HEK293T (cell line): ENCODE results near the gene GJB1.
"Not testable (repeated sequence)": the region's sequence is repeated elsewhere in the genome, so short reads cannot be mapped to it uniquely, and the experiment has no call there.

ENCODE experiments used
- CTCF ChIA-PET: fragments of 350-600 bp; formaldehyde crosslinking; extraction: SDS; loops from one replicate; lab custom pipeline; 2021; ENCODE audit warnings: antibody characterized with exemption, inconsistent platforms; lab: Yijun Ruan, JAX
- POLR2A ChIA-PET: fragments of 350-600 bp; formaldehyde crosslinking; extraction: SDS; loops from one replicate; lab custom pipeline; 2020; ENCODE audit warnings: antibody characterized with exemption, inconsistent platforms; lab: Yijun Ruan, JAX
- DNase-seq: peaks from one replicate; pipeline ENCODE4 v3.0.0; 2012; ENCODE audit warnings: mixed read lengths; ENCODE audit errors: extremely low spot score
- ARNT ChIP-seq: fragments of 450-650 bp; IDR thresholded peaks from 2 replicates; pipeline ENCODE4 v1.6.1; 2017; ENCODE audit warnings: mild to moderate bottlenecking
- BHLHE40 ChIP-seq: fragments of 450-650 bp; IDR thresholded peaks from 2 replicates; pipeline ENCODE4 v1.6.1; 2016; ENCODE audit warnings: mild to moderate bottlenecking, moderate library complexity, borderline replicate concordance
- CTBP1 ChIP-seq: fragments of 450-650 bp; IDR thresholded peaks from 2 replicates; pipeline ENCODE4 v1.6.1; 2016; ENCODE audit warnings: borderline replicate concordance
- ELF4 ChIP-seq: fragments of 450-650 bp; IDR thresholded peaks from 2 replicates; pipeline ENCODE4 v1.6.1; 2017; ENCODE audit warnings: antibody characterized with exemption
- FOXA1 ChIP-seq: fragments of 450-650 bp; IDR thresholded peaks from 2 replicates; pipeline ENCODE4 v1.6.1; 2016; ENCODE audit warnings: mild to moderate bottlenecking
- FOXK2 ChIP-seq: fragments of 450-650 bp; IDR thresholded peaks from 2 replicates; pipeline ENCODE4 v1.6.1; 2016; ENCODE audit warnings: mild to moderate bottlenecking
- FOXM1 ChIP-seq: fragments of 450-650 bp; IDR thresholded peaks from 2 replicates; pipeline ENCODE4 v1.6.1; 2017; ENCODE audit warnings: mild to moderate bottlenecking, borderline replicate concordance
- HDGF ChIP-seq: fragments of 450-650 bp; IDR thresholded peaks from 2 replicates; pipeline ENCODE4 v1.6.1; 2017; ENCODE audit warnings: antibody characterized with exemption, borderline replicate concordance
- L3MBTL2 ChIP-seq: fragments of 450-650 bp; conservative IDR thresholded peaks from 2 replicates; pipeline ENCODE4 v1.6.1; 2016; ENCODE audit warnings: mild to moderate bottlenecking
- LEF1 ChIP-seq: fragments of 450-650 bp; IDR thresholded peaks from 2 replicates; pipeline ENCODE4 v1.6.1; 2017; ENCODE audit warnings: mild to moderate bottlenecking, borderline replicate concordance
- NFRKB ChIP-seq: fragments of 450-650 bp; IDR thresholded peaks from 2 replicates; pipeline ENCODE4 v1.6.1; 2016; ENCODE audit warnings: mild to moderate bottlenecking, moderate library complexity
- SP1 ChIP-seq: fragments of 450-650 bp; IDR thresholded peaks from 2 replicates; pipeline ENCODE4 v1.6.1; 2017
- SUZ12 ChIP-seq: fragments of 450-650 bp; IDR thresholded peaks from 2 replicates; pipeline ENCODE4 v1.6.1; 2016; ENCODE audit warnings: mild to moderate bottlenecking
- ZNF384 ChIP-seq: fragments of 450-650 bp; IDR thresholded peaks from 2 replicates; pipeline ENCODE4 v1.6.1; 2016
- TF ChIP-seq, protein P1 (sequence below): fragments of 450-650 bp; IDR thresholded peaks from 2 replicates; pipeline ENCODE4 v1.6.1; 2016

Gene GJB1

DNA sequence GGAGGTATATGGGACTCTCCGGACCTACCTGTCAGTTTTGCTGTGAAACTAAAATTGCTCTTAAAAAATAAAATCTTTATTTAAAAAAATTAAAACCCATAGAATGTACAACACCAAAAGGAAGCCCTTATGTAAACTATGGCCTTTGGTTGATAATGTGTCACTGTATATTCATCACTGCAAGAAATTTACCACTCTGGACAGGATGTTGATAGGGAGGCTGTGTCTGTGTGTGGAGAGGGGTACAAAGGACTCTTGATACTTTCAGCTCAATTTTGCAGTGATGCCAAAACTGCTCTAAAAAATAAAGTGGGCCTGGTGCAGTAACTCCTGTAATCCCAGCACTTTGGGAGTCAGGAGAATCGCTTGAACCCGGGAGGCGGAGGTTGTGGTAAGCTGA lies 33.8 kb downstream of the GJB1 start:
- no peak for TF ChIP-seq FOXA1
- no peak for TF ChIP-seq ZNF384
- no peak for TF ChIP-seq LEF1
- TF ChIP-seq NFRKB: no peak
- TF ChIP-seq FOXM1: no peak
- TF ChIP-seq SP1: no peak
- no peak for TF ChIP-seq SUZ12
- no peak for TF ChIP-seq CTBP1
- TF ChIP-seq ARNT: no peak
- no peak for TF ChIP-seq BHLHE40
- no peak for TF ChIP-seq L3MBTL2
- TF ChIP-seq FOXK2: no peak
- TF ChIP-seq, protein P1, sequence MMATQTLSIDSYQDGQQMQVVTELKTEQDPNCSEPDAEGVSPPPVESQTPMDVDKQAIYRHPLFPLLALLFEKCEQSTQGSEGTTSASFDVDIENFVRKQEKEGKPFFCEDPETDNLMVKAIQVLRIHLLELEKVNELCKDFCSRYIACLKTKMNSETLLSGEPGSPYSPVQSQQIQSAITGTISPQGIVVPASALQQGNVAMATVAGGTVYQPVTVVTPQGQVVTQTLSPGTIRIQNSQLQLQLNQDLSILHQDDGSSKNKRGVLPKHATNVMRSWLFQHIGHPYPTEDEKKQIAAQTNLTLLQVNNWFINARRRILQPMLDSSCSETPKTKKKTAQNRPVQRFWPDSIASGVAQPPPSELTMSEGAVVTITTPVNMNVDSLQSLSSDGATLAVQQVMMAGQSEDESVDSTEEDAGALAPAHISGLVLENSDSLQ: no peak
- no peak for TF ChIP-seq HDGF
- TF ChIP-seq ELF4: no peak
- no peak for DNase-seq
- POLR2A ChIA-PET: interaction anchor here (1.3 to 1.4 kb wide), 2 partner anchors 26 to 109 kb away, joined by 4 to 5 read pairs; partner anchors contain the start of genes NONO and TAF1
- CTCF ChIA-PET: interaction anchor here (0.7 kb wide), 1 partner anchor 813 kb away, joined by 3 read pairs; no protein-coding TSS in a partner anchor

DNA sequence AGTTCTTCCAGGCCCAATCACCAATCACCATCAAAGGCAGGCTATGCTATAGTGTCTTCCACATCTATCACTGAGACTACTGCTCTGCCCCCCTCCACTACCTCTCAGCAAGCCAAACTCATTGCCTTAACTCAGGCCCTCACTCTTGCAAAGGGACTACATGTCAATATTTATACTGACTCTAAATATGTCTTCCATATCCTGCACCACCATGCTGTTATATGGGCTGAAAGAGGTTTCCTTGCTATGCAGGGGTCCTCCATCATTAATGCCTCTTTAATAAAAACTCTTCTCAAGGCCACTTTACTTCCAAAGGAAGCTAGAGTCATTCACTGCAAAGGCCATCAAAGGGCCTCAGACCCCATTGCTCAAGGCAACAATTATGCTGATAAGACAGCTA lies 45.6 kb downstream of the GJB1 start:
- POLR2A ChIA-PET, CTCF ChIA-PET, DNase-seq: not testable (repeated sequence)

DNA sequence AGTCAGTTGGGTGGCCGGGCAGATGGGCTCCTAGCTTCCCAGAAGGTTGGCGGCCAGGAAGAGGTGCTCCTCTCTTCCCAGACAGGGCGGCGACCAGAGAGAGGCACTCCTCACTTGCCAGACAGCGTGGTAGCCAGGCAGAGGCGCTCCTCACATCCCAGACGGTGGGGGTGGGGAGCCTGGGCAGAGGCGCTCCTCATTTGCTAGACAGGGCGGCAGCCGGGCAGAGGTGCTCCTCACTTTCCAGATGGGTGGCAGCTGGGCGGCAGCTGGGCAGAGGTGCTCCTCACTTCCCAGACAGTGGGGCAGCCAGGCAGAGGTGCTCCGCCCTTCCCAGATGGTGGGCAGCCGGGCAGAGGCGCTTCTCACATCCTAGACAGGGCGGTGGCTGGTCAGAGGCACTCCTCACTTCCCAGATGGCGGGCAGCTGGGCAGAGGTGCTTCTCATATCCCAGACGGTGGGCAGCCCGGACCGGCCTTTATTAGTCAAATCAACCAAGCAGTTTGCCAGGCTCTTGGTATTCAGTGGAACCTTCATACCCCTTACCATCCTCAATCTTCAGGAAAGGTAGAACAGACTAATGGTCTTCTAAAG lies 46.9 kb downstream of the GJB1 start:
- POLR2A ChIA-PET: no interaction called here
- CTCF ChIA-PET: no interaction called here
- no peak for DNase-seq
- TF ChIP-seq FOXK2 (no peak), FOXA1 (no peak), NFRKB (no peak), ELF4 (no peak), SUZ12 (no peak), LEF1 (no peak)

- DNase-seq, POLR2A ChIA-PET, CTCF ChIA-PET: not testable (repeated sequence)
These were observed 49.3 kb downstream of the GJB1 start for GRCh38 chrX:71272313-71272712.
